ENCODE data around the gene PEG3. TPM values are rescaled to one million over a fixed set of nuclear protein-coding genes. Genes with fewer than 3 reads are reported as not detected.

Gene PEG3
- total and polyA plus RNA-seq, 2 of the 13 experiments (the other 11 are each of a cell fraction or from before 2014, with no cell fraction given), result 217 to 394 TPM

GRCh38 chr19:56837004-56837403 is 3.5 kb downstream of the PEG3 start:
- Histone ChIP-seq H3K4me3 (replicated peaks in 1 of 3; ENCODE audit: insufficient read depth in 1 of 3, low read depth in 2 of 3, low read length in 3 of 3) (peak overlapping the region; percentile 53 to 96 (median 84); a peak in 5 of 6 replicates), H2AFZ (ENCODE audit: low read length) (no peak overlapping the region), H4K20me1 (ENCODE audit: insufficient read depth, low read length) (peaks cover 78% of the 10 kb centered on the region), H3K9me3 (ENCODE audit: low read length) (no peaks in the 10 kb centered on the region), H3K79me2 (ENCODE audit: insufficient read depth, low read length) (peaks cover 94% of the 10 kb centered on the region), H3K27me3 (ENCODE audit: control insufficient read depth in 1 of 2, insufficient read depth in 2 of 2, low read length in 2 of 2) (no peaks in the 10 kb centered on the region), H3K27ac (ENCODE audit: extremely low read length, insufficient read depth, low read length) (peak overlapping the region; percentile 47), H3K4me2 (ENCODE audit: low read depth, low read length) (peak overlapping the region; percentile 67), H3K4me1 (ENCODE audit: insufficient read depth, low read length) (peaks cover 53% of the 10 kb centered on the region), H3K36me3 (replicated peaks in 1 of 2; ENCODE audit: control insufficient read depth in 1 of 2, insufficient read depth in 2 of 2, low read length in 2 of 2) (peaks cover 15 to 42% of the 10 kb centered on the region in 2 experiments), H3K9ac (ENCODE audit: insufficient read depth, low read depth, low read length) (peak overlapping the region; percentile 93; the same call in 1 of the 2 replicates)
- POLR2A ChIA-PET, result interaction anchor here (1.0 to 5.1 kb wide), 4 partner anchors 26 to 232 kb away, joined by 3 to 52 read pairs (median 4); no protein-coding TSS in a partner anchor
- no peak for ATAC-seq
- in situ Hi-C loops (cut with HindIII; ENCODE audit: extremely low pct_ligation_motif_present, low pct_unique_long_range_greater_than_20kb), result loop anchor here (10.0 kb wide), 1 partner anchor 228 kb away; no protein-coding TSS in a partner anchor
- FAIRE-seq, result no peak
- CTCF ChIA-PET (ENCODE audit: low intra/inter-chr PET ratio, low total read pairs), result interaction anchor here (1.2 kb wide), 1 partner anchor 81 kb away, joined by 3 read pairs; no protein-coding TSS in a partner anchor
- 24% methylated on average over 4 of the region's 6 CpGs for WGBS (ENCODE audit: low lambda C conversion rate)
- TF ChIP-seq CSRNP1 (CRISPR knock-in tag; IDR thresholded peaks at IDR 0.05) (0 out of 2 replicates have a peak, but pooled peaks have one; percentile 8), ZNF432 (CRISPR knock-in tag; IDR thresholded peaks at IDR 0.05; ENCODE audit: borderline replicate concordance) (no peak), POLR2G (IDR thresholded peaks at IDR 0.05; ENCODE audit: low read depth, low read length) (peak; percentile 11), NBN (conservative IDR thresholded peaks at IDR 0.05) (no peak), NFE2 (CRISPR knock-in tag; IDR thresholded peaks at IDR 0.05) (no peak), ARNT2 (CRISPR knock-in tag; IDR thresholded peaks at IDR 0.05; ENCODE audit: low read depth) (0 out of 2 replicates have a peak, but pooled peaks have one; percentile 23), PATZ1 (CRISPR knock-in tag; IDR thresholded peaks at IDR 0.05) (peak; percentile 52), KLF12 (CRISPR knock-in tag; IDR thresholded peaks at IDR 0.05; ENCODE audit: borderline replicate concordance) (peak; percentile 62; the same call in 1 of the 2 replicates)
- intact Hi-C loops (cut with micrococcal nuclease; ENCODE audit: unreplicated experiment), result no loop called here
- no TSS peak for BruUV-seq (replicated peaks)
- DNase-seq (ENCODE audit: low spot score), result peak; percentile 37

Data from HepG2 (cell line).